OCI-LY1 (cell line): Measurements from ENCODE around the gene FZR1.

Experiments used
- CTCF ChIP-seq: fragments of 200-600 bp; sonication (generic), shearing (Covaris generic); IDR thresholded peaks from 2 replicates; pipeline ENCODE4 v1.5.1; 2017; ENCODE audit warnings: mild to moderate bottlenecking, antibody characterized with exemption, low read length, moderate library complexity, mixed read lengths
- EZH2 ChIP-seq: fragments of 200-600 bp; sonication (generic), shearing (Covaris generic); IDR thresholded peaks from 2 replicates; pipeline ENCODE4 v1.8.0; 2017; ENCODE audit warnings: borderline replicate concordance, mixed run types, mild to moderate bottlenecking, antibody characterized with exemption, low read length, moderate library complexity, mixed read lengths

DNA sequence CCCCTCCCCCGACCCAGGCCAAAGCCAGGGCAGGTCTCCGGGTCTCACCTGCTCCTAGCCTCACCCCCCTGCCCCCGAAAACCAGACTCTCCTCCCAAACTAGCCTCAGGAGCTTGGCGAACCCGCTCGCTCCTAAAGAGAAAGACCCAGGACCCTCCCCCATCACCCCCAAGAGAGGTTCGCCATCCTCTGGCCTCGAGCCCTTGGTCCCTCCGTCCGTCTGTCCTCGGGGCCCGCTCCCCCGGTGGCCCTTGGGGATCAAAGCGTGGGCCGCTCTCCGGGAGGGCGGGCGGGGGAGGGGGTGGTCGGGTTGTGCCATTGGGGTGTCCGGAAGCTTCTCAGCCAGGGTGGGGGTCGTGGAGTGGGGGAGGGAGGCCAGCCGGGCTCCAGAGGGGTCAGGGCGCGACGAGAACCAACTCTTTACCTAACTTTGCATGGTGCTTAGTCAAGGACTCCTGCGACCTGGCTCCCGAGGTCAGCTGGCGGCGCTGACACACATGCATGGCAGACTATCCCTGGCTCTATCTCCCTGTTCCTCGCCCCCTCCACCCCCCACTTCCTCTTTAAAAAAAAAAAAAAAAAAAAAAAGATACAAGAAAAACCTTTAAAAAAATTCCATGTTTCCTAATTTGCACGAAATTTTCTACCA lies 41.4 kb upstream of the FZR1 start:
- TF ChIP-seq CTCF = no peak
- no peak for TF ChIP-seq EZH2
